ENCODE data around the gene PVR.
A peak's percentile ranks its signal among the peaks of the same experiment; 100 is the strongest.

The PVR gene

GRCh38 chr19:44687888-44688287 lies 44.2 kb downstream of the PVR start:
- Mint-ChIP-seq H3K9me3 (no peaks in the 10 kb centered on the region), H3K27me3 (peaks cover 20% of the 10 kb centered on the region), H3K36me3 (ENCODE audit: insufficient read depth) (no peaks in the 10 kb centered on the region), H3K4me3 (no peak overlapping the region), H3K4me1 (peaks cover 16% of the 10 kb centered on the region), H3K27ac (ENCODE audit: low read depth) (no peak overlapping the region)
- ATAC-seq (replicated peaks; ENCODE audit: extremely low read depth, poor library complexity, severe bottlenecking) (no peak), DNase-seq (ENCODE audit: low spot score in 2 of 2) (no peak)

GRCh38 chr19:44689290-44690130 lies 45.8 kb downstream of the PVR start:
- Mint-ChIP-seq H3K4me1 (peaks cover 16% of the 10 kb centered on the region), H3K27me3 (peaks cover 11% of the 10 kb centered on the region), H3K9me3 (no peaks in the 10 kb centered on the region), H3K36me3 (ENCODE audit: insufficient read depth) (no peaks in the 10 kb centered on the region), H3K4me3 (no peak overlapping the region), H3K27ac (ENCODE audit: low read depth) (no peak overlapping the region)
- DNase-seq (ENCODE audit: low spot score in 2 of 2), result peak; percentile 35 to 60
- peak; percentile 52 for ATAC-seq (replicated peaks; ENCODE audit: extremely low read depth, poor library complexity, severe bottlenecking)

GRCh38 chr19:44690131-44690440 lies 46.4 kb downstream of the PVR start:
- DNase-seq (ENCODE audit: low spot score in 2 of 2) (no peak), ATAC-seq (replicated peaks; ENCODE audit: extremely low read depth, poor library complexity, severe bottlenecking) (no peak)
- Mint-ChIP-seq H3K4me1 (peaks cover 13% of the 10 kb centered on the region), H3K36me3 (ENCODE audit: insufficient read depth) (no peaks in the 10 kb centered on the region), H3K27me3 (peaks cover 5% of the 10 kb centered on the region), H3K4me3 (no peak overlapping the region), H3K9me3 (no peaks in the 10 kb centered on the region), H3K27ac (ENCODE audit: low read depth) (no peak overlapping the region)

GRCh38 chr19:44692379-44692721 lies 48.6 kb downstream of the PVR start:
- peaks cover 11% of the 10 kb centered on the region for H3K4me1 Mint-ChIP-seq
- H3K36me3 Mint-ChIP-seq (ENCODE audit: insufficient read depth), result no peaks in the 10 kb centered on the region
- H3K27me3 Mint-ChIP-seq, result peaks cover 9% of the 10 kb centered on the region
- no peaks in the 10 kb centered on the region for H3K9me3 Mint-ChIP-seq
- H3K27ac Mint-ChIP-seq (ENCODE audit: low read depth), result peak overlapping the region; percentile 73
- H3K4me3 Mint-ChIP-seq, result peak overlapping the region; percentile 28
- ATAC-seq (replicated peaks; ENCODE audit: extremely low read depth, poor library complexity, severe bottlenecking) (peak; percentile 34), DNase-seq (ENCODE audit: low spot score in 2 of 2) (no peak)

GRCh38 chr19:44694184-44694579 lies 50.5 kb downstream of the PVR start:
- DNase-seq (ENCODE audit: low spot score in 2 of 2) (no peak), ATAC-seq (replicated peaks; ENCODE audit: extremely low read depth, poor library complexity, severe bottlenecking) (no peak)
- no peak overlapping the region for H3K4me3 Mint-ChIP-seq
- H3K27me3 Mint-ChIP-seq, result peaks cover 23% of the 10 kb centered on the region
- H3K4me1 Mint-ChIP-seq, result peaks cover 11% of the 10 kb centered on the region
- H3K36me3 Mint-ChIP-seq (ENCODE audit: insufficient read depth), result no peaks in the 10 kb centered on the region
- no peaks in the 10 kb centered on the region for H3K9me3 Mint-ChIP-seq
- peak overlapping the region; percentile 27 for H3K27ac Mint-ChIP-seq (ENCODE audit: low read depth)

- Mint-ChIP-seq H3K9me3 (no peaks in the 10 kb centered on the region), H3K4me1 (peaks cover 8% of the 10 kb centered on the region), H3K36me3 (ENCODE audit: insufficient read depth) (no peaks in the 10 kb centered on the region), H3K4me3 (no peak overlapping the region), H3K27me3 (peaks cover 23% of the 10 kb centered on the region), H3K27ac (ENCODE audit: low read depth) (no peak overlapping the region)
- no peak for DNase-seq (ENCODE audit: low spot score in 2 of 2)
- ATAC-seq (replicated peaks; ENCODE audit: extremely low read depth, poor library complexity, severe bottlenecking), result no peak
These were observed 53.4 kb downstream of the PVR start for GRCh38 chr19:44696939-44697669.

- no peak overlapping the region for H3K4me3 Mint-ChIP-seq
- no peak overlapping the region for H3K27ac Mint-ChIP-seq (ENCODE audit: low read depth)
- H3K4me1 Mint-ChIP-seq, result peaks cover 2% of the 10 kb centered on the region
- H3K27me3 Mint-ChIP-seq, result peaks cover 23% of the 10 kb centered on the region
- no peaks in the 10 kb centered on the region for H3K36me3 Mint-ChIP-seq (ENCODE audit: insufficient read depth)
- ATAC-seq (replicated peaks; ENCODE audit: extremely low read depth, poor library complexity, severe bottlenecking) (no peak), DNase-seq (ENCODE audit: low spot score in 2 of 2) (no peak)
- no peaks in the 10 kb centered on the region for H3K9me3 Mint-ChIP-seq
These were observed 53.9 kb downstream of the PVR start for GRCh38 chr19:44697670-44698034.

- Mint-ChIP-seq H3K27ac (ENCODE audit: low read depth) (no peak within 1 kb of the TSS), H3K27me3 (peaks cover 23% of the 10 kb centered on the region), H3K4me3 (no peak within 1 kb of the TSS)
These were observed 54.9 kb downstream of the PVR start, which contains the start of gene CEACAM16 for GRCh38 chr19:44698492-44699201. Gene CEACAM16, plus strand, starts transcription at chr19:44699151. Its CDS starts 2,306 bp downstream, at chr19:44701457.

GRCh38 chr19:44700547-44700946 lies 56.8 kb downstream of the PVR start:
- no peak for ATAC-seq (replicated peaks; ENCODE audit: extremely low read depth, poor library complexity, severe bottlenecking)
- no peak overlapping the region for H3K4me3 Mint-ChIP-seq
- H3K4me1 Mint-ChIP-seq, result no peaks in the 10 kb centered on the region
- no peak for DNase-seq (ENCODE audit: low spot score in 2 of 2)
- peaks cover 23% of the 10 kb centered on the region for H3K27me3 Mint-ChIP-seq
- no peaks in the 10 kb centered on the region for H3K9me3 Mint-ChIP-seq
- H3K27ac Mint-ChIP-seq (ENCODE audit: low read depth), result no peak overlapping the region
- no peaks in the 10 kb centered on the region for H3K36me3 Mint-ChIP-seq (ENCODE audit: insufficient read depth)

More at GRCh38 chr19:44698492-44699201, 54.9 kb downstream of the PVR start, which contains the start of gene CEACAM16:
- no peaks in the 10 kb centered on the region for H3K9me3 Mint-ChIP-seq
- H3K36me3 Mint-ChIP-seq (ENCODE audit: insufficient read depth), result no peaks in the 10 kb centered on the region
- no peaks in the 10 kb centered on the region for H3K4me1 Mint-ChIP-seq
- ATAC-seq (replicated peaks; ENCODE audit: extremely low read depth, poor library complexity, severe bottlenecking) (no peak), DNase-seq (ENCODE audit: low spot score in 2 of 2) (no peak)

- no peaks in the 10 kb centered on the region for H3K4me1 Mint-ChIP-seq
- peaks cover 23% of the 10 kb centered on the region for H3K27me3 Mint-ChIP-seq
- no peak overlapping the region for H3K4me3 Mint-ChIP-seq
- DNase-seq (ENCODE audit: low spot score in 2 of 2) (no peak), ATAC-seq (replicated peaks; ENCODE audit: extremely low read depth, poor library complexity, severe bottlenecking) (no peak)
- H3K9me3 Mint-ChIP-seq, result no peaks in the 10 kb centered on the region
- H3K36me3 Mint-ChIP-seq (ENCODE audit: insufficient read depth), result no peaks in the 10 kb centered on the region
- no peak overlapping the region for H3K27ac Mint-ChIP-seq (ENCODE audit: low read depth)
These were observed 57.5 kb downstream of the PVR start for GRCh38 chr19:44701228-44701627.

GRCh38 chr19:44702551-44703176 lies 59.0 kb downstream of the PVR start:
- Mint-ChIP-seq H3K4me1 (no peaks in the 10 kb centered on the region), H3K27me3 (peaks cover 11% of the 10 kb centered on the region), H3K36me3 (ENCODE audit: insufficient read depth) (no peaks in the 10 kb centered on the region), H3K27ac (ENCODE audit: low read depth) (no peak overlapping the region), H3K4me3 (no peak overlapping the region), H3K9me3 (no peaks in the 10 kb centered on the region)
- DNase-seq (ENCODE audit: low spot score in 2 of 2) (no peak), ATAC-seq (replicated peaks; ENCODE audit: extremely low read depth, poor library complexity, severe bottlenecking) (no peak)

- no peaks in the 10 kb centered on the region for H3K36me3 Mint-ChIP-seq (ENCODE audit: insufficient read depth)
- no peak for DNase-seq (ENCODE audit: low spot score in 2 of 2)
- no peaks in the 10 kb centered on the region for H3K4me1 Mint-ChIP-seq
- H3K27me3 Mint-ChIP-seq, result peaks cover 2% of the 10 kb centered on the region
- ATAC-seq (replicated peaks; ENCODE audit: extremely low read depth, poor library complexity, severe bottlenecking), result no peak
- no peak overlapping the region for H3K27ac Mint-ChIP-seq (ENCODE audit: low read depth)
- no peak overlapping the region for H3K4me3 Mint-ChIP-seq
- H3K9me3 Mint-ChIP-seq, result no peaks in the 10 kb centered on the region
These were observed 59.8 kb downstream of the PVR start for GRCh38 chr19:44703336-44704078.
